Activated CD8-positive, alpha-beta memory T cell treated with anti-CD3 and anti-CD28 coated beads for 48 hours (primary cell): ENCODE results near the gene RRAS.
"Not testable (repeated sequence)": the region's sequence is repeated elsewhere in the genome, so short reads cannot be mapped to it uniquely, and the experiment has no call there.

Experiments used
- DNase-seq, 3 experiments: peaks; one replicate each; pipeline ENCODE4 v3.0.0-alpha.2; 2020; ENCODE audit warnings: low read depth in 2 of 3, low spot score in 2 of 3

Gene RRAS

DNA sequence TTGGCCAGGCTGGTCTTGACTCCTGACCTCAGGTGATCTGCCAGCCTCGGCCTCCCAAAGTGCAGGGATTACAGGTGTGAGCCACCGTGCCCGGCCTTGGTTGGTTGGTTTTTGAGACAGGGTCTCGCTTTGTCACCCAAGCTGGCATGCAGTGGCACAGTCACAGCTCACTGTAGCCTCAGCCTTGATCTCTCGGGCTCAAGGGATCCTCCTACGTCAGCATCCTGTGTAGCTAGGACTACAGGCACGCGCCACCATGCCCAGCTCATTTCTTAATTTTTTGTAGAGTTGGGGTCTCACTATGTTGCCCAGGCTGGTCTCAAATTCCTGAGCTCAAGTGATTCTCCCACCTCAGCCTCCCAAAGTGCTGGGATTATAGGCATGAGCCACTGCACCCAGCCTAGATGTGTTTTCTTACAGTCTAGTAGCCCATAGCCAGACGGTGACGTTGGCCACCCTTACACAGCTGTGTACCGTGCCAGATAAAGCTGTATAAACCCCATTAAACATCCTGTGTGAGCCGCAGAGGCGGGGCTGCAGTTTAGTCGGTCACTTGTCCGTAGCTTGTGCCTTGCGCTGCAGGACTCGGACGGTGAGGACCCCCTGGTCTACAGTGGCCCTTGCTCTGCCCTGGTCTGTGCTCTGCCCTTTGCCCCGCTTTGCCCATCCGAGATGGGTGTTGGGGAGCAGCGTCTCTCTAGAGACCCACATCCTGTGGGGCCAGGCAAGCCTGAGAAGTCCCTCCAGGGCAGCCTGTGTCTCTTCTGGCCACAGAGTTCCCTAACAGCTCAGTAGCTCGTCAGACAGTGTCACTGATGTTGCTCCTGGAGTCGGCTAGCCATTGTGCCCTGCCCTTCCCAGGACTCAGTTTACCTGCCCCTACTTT, 15.9 kb upstream of the RRAS start:
- DNase-seq = no peak

DNA sequence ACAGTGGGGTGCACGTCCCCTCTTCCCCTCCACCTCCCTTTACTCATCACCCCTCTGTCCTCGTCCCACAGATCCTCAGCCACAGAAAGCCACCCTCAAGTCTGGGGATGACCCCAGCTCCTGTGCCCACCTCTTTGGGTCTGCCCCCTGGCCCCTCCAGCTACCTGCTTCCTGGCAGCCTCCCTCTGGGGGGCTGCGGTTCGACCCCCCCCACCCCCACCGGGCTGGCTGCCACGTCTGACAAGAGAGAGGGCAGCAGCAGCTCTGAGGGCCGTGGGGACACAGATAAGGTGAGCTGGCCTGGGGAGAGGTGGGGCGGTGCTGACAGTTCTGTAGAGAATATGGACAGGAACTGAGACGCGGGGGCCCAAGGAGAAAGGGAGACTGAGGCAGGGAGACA, 14.6 kb upstream of the RRAS start:
- no peak for DNase-seq

DNA sequence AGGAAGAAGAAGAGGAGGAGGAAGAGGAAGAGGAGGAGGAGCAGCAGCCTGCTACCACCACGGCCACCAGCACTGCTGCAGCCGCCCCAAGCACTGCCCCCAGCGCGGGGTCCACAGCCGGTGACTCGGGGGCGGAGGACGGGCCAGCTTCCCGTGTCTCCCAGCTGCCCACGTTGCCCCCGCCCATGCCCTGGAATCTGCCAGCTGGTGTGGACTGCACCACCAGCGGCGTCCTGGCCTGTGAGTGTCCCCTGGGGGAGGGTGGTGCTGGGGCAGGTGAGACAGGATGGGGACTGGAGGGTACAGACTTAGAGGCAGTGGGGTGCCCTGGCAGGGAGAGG, 13.5 kb upstream of the RRAS start:
- DNase-seq = no peak

DNA sequence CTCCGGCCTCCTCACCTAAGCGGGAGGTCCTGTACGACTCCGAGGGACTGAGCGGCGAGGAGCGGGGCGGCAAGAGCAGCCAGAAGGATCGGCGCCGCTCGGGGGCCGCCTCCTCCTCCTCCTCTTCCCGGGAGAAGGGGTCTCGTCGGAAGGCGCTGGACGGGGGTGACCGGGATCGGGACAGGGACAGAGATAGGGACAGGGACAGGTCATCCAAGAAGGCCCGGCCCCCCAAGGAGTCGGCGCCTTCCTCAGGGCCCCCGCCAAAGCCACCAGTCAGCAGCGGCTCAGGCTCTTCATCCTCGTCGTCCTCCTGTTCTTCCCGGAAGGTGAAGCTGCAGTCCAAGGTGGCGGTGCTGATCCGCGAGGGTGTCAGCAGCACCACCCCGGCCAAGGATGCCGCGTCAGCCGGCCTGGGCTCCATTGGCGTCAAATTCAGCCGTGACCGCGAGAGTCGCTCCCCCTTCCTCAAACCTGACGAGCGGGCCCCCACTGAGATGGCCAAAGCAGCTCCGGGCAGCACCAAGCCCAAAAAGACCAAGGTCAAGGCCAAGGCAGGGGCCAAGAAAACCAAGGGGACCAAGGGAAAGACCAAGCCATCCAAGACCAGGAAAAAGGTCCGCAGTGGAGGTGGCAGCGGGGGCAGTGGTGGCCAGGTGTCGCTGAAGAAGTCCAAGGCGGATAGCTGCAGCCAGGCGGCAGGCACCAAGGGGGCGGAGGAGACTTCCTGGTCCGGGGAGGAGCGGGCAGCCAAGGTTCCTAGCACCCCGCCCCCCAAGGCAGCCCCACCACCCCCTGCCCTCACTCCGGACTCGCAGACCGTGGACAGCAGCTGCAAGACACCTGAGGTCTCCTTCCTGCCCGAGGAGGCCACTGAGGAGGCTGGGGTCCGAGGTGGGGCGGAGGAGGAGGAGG, 12.9 kb upstream of the RRAS start:
- DNase-seq = no peak

DNA sequence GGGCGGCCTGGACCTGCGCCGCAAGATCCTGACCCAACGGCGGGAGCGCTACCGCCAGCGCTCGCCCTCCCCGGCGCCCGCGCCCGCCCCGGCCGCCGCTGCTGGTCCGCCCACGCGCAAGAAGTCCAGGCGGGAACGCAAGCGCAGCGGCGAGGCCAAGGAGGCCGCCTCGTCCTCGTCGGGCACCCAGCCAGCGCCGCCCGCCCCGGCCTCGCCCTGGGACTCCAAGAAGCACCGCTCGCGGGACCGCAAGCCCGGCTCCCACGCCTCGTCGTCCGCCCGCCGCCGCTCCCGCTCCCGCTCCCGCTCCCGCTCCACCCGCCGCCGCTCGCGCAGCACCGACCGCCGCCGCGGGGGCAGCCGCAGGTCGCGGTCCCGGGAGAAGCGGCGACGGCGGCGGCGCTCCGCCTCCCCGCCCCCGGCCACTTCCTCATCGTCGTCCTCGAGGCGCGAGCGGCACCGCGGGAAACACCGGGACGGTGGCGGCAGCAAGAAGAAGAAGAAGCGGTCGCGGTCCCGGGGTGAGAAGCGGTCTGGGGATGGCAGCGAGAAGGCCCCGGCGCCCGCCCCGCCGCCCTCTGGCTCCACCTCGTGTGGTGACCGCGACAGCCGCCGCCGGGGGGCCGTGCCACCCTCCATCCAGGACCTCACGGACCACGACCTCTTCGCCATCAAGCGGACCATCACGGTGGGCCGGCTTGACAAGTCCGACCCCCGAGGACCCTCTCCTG, 12.0 kb upstream of the RRAS start:
- no peak for DNase-seq

DNA sequence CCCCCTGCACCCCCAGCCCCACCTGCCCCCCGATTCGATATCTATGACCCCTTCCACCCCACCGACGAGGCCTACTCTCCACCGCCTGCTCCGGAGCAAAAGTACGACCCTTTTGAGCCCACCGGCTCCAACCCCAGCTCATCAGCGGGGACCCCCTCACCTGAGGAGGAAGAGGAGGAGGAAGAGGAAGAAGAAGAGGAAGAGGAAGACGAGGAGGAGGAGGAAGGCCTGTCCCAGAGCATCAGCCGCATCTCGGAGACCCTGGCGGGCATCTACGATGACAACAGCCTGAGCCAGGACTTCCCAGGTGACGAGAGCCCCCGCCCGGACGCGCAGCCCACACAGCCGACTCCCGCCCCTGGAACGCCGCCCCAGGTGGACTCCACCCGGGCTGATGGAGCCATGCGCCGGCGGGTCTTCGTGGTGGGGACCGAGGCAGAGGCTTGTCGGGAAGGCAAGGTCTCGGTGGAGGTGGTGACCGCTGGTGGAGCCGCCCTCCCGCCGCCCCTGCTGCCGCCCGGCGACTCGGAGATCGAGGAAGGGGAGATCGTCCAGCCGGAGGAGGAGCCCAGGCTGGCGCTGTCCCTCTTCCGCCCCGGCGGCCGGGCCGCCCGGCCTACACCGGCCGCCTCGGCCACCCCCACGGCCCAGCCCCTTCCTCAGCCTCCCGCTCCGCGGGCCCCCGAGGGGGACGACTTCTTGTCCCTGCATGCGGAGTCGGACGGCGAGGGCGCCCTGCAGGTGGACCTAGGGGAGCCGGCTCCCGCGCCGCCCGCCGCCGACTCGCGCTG, 11.3 kb upstream of the RRAS start:
- no peak for DNase-seq

DNA sequence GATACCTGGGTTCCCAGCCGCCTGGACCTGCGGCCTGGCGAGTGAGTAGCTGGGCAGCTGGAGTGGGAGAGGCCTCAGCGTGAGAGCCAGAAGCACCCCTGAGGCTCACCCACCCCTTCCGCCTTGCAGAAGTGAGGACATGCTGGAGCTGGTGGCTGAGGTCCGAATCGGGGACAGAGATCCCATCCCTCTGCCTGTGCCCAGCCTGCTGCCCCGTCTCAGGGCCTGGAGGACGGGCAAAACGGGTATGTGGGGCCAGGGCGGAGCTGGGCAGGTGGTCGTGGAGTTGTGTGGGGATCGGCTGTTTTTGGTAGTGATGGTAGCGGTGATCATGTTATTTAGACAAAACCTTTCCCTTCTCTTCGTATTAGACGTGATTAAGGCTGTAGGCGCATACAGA, 6.6 kb upstream of the RRAS start:
- DNase-seq = no peak

DNA sequence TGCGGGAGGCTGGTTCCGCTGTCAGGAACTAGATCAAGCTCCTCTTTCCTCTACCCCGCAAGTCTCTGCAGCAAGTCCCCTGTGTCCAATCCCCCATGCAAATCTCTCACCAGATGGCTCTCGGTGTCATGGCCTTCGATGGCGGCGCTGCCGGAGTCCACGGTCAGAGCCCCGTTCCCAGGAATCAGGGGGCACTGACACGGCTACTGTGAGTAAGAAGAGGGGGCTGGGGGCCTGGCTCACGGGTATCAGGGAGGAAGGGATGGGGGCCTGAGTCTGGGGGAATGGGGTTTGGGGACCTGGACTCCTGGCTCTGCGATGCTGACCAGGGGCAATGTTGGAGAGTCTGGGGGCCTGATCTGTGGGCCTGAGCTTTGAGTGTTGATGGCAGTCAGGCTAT, 6.1 kb upstream of the RRAS start:
- DNase-seq = no peak

DNA sequence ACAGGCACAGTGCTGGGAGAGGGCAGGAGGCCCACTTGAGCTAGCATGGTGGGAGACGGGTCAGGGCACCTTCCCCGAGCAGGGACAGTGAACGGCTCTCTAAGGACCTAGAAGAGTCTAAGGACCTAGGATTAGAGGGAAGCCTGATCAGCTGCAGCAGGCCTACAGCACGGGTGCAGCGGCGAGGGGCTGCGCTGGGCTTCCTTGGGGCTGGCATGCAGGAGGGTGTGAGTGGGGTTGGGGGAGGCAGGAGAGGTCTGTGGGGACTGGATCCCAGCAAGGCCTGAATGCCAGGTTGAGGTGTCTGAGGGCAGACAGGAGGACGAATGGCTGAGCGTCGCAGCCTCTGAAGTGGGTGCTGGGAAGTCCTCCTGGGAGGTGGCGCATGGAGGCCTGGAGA, 5.6 kb upstream of the RRAS start:
- no peak for DNase-seq

DNA sequence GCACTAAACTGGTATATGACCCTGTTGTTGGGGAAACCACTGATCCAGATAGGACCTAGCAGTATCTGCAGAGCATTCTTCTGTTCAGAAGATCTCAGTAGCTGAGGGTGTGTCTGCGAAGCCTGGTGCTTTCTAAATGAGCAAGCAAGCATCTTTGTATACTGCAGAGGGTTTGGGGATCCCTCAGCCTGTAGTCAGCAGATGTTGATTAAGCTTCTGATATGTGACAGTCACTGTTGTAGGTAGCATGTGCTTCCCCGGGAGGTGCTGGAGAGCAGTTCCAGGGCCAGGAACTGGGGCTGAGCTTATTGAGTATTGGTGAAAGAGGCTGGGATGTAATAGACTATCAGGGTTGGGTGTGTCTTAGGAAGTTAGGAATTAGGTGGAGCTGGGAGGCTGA, 3.5 kb upstream of the RRAS start:
- no peak for DNase-seq

DNA sequence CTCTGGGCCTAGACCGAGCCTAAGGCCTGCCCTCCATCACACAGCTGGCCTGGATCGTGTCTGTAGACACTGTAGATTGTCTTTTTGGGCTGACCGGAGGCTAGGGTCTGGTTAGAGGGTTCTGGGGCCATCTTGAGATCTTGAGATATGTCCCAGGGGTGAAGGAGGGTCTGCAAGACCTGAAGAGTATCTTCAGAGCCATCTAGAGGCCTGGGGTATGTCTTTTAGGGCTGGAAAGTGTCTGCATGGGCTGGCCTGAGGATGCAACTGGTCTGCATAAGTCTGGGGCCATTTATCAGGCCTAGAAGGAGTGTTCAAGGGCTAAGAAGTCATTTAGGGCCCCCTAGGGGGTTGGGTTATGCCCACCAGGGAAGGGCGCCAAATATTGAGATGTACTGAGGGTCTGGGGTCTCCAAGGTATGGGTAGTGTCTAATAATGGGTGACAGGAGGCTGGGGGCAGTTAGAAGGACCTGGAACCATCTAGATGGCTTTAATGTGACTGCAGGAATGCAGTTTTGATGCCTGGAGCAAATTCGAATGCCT, 2.6 kb upstream of the RRAS start:
- no peak for DNase-seq

DNA sequence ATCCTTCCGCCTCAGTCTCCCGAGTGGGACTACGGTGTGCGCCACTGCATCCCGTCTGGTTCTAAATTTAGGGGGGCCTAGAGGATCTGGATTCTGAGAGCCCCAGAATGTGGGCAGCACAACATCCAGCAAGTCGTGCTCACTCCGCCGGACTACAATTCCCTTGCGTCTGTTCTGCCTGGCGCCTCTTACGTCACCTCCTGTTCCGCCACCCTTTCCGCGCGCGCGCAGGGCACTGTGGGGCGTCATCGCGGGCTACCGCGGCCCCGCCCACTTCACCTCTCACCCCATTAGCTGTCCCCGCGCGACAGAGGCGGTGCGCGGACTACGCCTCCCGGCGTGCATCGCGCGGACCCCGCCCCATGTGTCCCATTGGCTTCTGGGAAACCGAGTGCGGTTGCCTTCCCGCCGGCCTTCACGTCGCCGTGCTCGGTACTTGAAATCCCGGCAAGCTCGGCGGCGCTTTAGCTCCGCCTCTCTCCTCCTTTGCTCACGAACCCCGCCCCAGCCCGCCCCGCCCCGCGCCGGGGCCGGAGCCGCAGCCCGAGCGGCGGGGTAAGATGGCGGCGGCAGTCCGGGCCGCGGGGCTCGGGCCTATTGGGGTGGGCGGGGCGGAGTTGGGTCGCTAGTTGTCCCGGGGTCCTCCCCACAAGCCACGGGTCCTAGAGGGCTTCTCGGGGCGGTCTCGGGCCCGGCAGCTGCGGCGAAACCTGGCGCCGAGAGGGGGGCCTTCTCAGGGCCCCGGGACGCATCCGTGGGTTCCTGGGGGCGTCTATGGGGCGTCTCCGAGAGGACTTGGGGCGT, 1.9 kb upstream of the RRAS start, which contains the start of gene SCAF1:
Gene SCAF1 (plus strand): TSS at position 522 of the 804 bp plus-strand sequence. CDS start 2,818 bp downstream, outside the sequence.
- DNase-seq = peak; percentile 93 to 100 (median 94)

DNA sequence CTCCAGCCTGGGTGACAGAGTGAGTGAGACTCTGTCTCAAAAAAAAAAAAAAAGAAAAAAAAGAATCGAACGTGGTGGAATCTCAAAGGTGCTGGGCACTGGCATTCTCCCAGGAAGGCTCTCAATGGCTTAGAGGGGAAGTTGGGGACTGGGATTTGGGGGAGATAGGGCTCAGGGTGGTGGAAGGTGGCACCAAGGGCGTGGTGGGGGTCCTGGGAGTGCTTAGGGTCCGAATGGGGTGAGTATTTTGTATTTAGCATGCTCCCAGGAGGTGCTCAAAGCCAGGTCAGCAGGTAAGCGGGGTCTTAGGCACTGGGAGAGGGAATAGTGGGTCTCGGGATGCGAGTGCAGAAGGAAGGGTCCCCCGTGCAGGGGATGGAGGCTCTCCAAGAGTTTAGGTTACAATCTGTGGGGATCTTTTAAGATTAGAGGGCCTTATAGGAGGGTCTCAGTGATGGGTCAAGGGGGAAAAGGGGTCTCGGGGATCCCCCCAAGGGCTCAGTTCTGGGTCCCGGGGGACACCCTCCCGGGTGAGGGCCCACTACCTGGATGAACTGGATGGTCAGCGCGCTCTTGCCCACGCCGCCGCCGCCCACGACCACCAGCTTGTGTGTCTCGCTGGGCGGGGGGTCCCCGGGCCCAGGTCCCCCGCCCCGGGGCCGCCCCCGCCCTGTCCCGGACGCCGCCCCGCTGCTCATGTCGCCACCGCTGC, 386 bp downstream of the RRAS start:
- no peak for DNase-seq

DNA sequence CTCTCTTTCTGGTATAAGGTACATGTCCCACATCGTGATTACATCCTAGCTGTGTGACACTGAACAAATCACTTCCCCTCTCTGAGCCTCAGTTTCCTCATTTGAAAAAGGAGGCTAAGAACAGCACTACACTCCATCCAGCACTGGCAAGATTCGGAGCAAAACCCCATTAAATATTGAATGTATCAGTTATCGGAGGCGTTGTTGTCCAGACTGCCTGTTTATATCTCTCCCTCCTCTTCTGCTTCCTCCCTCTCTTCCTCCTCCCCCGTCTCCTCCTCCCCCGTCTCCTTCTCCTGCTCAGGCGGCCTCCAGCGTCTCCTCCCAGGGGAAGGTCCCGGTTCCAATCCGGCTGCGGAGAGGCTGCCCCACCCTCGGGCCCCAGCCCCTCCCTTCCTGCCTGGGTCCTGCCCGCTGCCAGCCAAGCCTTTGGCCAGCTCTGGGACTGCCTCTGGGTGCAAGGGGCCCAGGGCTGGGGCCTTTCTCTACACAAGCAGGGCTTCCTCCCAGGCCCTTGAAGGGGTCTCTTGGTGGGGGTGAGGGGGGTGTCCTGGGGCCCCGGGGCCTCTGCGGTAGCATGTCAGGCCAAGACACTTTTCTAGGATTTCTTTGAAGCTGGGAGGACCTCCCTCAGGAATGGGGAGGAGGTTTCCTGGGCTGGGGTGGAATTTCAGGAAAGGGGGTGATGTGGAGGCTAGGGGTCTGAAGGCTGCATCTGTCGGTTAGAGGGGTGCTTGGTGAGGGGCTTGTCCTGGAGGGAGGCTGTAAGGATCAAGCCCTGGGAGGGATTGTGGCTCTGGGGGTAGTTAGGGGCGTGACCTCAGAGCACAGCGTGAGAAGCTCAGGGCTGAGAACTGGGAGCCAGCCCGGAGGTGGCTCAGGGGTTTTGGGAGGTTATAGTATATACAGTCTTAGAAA, 1.9 kb downstream of the RRAS start:
- no peak for DNase-seq

DNA sequence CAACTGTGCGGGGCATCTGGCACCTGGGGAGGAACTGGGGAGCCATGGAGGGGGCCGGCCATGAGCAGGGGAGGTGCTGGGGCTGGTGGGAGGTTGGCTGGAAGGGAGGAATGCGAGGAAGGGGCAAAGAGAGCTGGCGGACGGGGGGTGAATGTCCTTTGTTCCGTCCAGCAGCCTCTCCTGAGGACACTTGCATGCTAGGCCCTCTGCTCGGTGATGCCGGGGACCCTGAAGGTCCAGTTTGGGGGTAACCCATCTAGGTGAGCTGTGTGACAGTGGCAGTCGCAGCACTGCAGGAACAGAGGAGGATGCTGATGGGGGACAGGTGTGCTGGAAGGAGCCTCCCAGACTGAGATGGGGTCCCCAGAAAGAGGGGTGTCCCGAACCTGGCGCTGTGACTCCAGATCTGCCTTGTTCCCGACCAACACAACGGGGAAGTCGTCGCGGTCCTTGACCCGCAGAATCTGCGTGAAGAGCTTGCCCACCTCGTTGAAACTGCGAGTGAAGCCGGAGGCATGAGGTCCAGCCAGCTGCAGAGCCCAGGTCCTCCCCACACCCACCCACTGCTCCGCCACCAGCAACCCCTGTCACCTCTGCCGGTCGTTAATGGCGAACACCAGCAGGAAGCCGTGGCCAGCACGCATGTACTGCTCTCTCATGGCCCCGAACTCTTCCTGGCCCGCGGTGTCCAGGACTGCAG, 3.6 kb downstream of the RRAS start:
- no peak for DNase-seq

DNA sequence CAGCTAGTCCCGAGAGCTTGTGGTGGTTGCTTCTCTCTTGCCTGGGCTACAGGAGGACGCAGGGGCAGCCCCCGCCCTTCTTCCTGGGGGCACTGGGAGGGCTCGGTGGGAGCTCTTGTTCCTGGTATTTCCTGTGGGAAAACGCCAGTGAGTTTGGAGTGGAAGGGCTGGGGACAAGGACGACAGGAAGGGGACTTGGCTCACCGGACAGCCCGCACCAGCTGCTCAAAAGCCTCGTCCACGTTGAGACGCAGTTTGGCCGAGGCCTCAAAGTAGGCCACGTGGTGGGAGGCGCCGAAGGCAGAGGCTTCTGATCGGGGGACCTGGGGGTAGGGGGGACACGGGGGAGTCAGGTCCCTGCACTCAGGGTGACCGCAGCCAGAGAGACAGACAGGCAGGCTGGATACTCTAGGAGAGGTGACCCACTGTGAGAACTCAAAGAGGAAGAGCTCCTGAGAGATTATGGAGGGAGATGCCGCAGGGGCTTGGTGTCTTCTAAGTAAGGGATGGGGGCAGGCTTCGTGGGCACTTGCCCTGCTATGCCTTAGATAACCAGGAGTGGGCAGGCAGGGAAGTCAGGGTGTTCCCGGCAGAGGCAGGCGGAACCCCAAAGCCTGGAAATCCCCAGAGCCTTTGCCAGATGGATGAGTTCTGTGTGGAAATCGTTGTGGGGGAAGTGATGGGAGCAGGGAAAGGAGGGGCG, 4.3 kb downstream of the RRAS start:
- DNase-seq = no peak

DNA sequence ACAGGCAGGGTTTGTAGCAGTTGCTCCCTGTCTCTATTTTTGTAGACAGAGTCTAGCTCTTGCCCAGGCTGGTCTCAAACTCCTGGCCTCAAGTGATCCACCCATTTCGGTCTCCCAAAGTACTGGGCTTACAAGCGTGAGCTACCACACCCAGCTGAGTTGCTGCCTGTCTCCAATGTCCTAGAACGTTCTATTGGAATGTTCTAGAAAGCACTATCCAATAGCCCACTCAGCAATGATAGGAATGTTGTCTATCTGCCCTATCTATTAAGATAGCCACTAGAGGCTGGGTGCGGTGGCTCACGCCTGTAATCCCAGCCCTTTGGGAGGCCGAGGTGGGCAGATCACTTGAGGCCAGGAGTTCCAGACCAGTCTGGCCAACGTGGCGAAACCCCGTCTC, 6.7 kb downstream of the RRAS start:
- DNase-seq = not testable (repeated sequence)
